GM19240 (cell line): Measurements from ENCODE around the gene VEPH1.

Source experiments
- DNase-seq: peaks from one replicate; pipeline ENCODE4 v3.0.0; 2011; ENCODE audit warnings: low spot score; ENCODE audit not compliant: insufficient read length

Gene VEPH1

GRCh38 chr3:157388976-157389375, 114.2 kb downstream of the VEPH1 start:
- DNase-seq: no peak

- no peak for DNase-seq
Observed at GRCh38 chr3:157387708-157388435, 115.3 kb downstream of the VEPH1 start.

- DNase-seq: no peak
Observed at GRCh38 chr3:157384491-157384890, 118.7 kb downstream of the VEPH1 start.

- no peak for DNase-seq
Observed at GRCh38 chr3:157384031-157384430, 119.2 kb downstream of the VEPH1 start.

- DNase-seq: no peak
Observed at GRCh38 chr3:157381606-157382005, 121.6 kb downstream of the VEPH1 start.

DNA sequence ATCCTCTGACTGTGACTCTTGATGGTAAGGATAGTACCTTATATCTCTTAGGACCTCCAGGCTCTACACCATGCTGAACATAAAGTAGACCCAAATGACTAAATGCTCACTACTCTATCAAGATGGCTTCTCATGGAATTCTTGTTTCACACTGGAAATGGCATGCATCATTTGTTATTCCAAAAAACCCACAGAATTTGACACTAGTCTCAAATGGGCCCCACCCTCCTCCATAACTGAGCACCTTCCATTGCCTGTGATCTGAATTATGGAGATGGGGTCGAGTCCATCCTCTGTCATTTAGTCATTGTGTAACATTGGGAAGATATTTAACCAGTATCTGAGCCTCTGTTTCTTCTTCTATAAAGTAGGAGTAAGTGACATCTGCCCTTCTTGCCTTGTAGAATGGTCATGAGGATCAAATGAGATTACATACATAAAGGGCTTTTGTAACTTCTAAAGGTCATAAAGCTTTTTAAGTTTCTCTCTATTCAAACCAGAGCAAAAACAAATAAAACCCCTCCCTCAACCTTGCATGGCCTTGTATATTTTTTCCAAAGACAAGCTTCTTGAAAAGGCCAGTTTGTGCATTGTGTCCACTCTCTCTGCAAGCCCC, 123.6 kb downstream of the VEPH1 start:
- DNase-seq: no peak

- no peak for DNase-seq
Observed at GRCh38 chr3:157376603-157377300, 126.5 kb downstream of the VEPH1 start.

- no peak for DNase-seq
Observed at GRCh38 chr3:157375342-157375986, 127.8 kb downstream of the VEPH1 start.

DNA sequence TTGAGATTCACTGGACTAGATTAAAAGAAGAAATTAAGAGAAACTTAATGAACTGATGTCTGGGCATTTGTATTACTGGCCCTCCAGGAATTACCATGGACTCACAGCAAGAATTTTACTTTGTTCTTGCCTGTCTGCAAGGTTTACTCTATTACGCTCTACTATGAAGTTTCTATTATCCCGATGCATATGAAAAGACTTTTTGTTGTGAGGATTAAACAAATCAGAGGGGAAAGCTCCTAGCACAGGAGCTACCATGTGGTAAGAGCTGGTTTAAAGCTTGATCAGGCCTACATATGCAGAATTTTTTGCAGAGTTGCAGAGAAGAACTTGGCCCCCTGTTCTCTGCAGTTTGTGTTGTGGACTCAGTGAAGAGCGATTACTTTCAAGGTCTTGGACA, 128.3 kb downstream of the VEPH1 start:
- DNase-seq: no peak

- no peak for DNase-seq
Observed at GRCh38 chr3:157373783-157374182, 129.4 kb downstream of the VEPH1 start.

DNA sequence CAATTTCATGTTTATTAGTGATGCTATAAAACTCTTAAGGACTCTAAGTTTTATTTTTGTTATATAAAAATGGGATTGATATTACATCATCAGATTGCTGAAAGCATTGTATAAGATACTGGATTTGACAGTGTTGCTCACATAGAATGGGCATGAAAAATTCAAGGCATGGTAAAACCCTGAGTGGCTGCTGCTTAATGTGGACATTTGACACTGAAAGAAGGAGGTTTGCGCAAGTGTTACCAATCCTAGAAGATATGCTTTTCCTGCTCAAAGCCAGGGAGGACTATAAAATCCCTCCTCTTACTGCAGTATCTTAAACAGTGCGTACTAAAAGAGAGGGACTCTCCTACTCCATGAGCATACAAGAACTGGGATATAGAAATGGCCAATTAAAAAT, 132.3 kb downstream of the VEPH1 start:
- DNase-seq: no peak

GRCh38 chr3:157369727-157370421, 133.3 kb downstream of the VEPH1 start:
- DNase-seq: no peak

DNA sequence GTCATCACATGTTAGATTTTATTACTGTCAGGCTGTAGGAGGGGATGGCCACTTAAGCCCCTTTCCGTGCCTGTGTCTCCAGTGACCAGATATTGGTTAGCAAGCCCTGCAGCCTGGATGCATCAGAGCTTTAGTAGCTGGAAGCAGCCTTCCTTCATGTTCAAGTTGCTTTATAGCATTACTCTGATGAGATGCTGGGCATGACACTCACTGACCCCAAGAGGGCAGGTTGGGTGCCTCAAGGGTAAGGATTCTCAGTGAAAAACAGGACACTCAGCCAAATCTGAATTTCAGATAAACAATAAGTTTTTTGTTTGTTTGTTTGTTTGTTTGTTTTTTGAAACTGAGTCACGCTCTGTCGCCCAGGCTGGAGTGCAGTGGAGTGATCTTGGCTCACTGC, 135.0 kb downstream of the VEPH1 start:
- DNase-seq: no peak

DNA sequence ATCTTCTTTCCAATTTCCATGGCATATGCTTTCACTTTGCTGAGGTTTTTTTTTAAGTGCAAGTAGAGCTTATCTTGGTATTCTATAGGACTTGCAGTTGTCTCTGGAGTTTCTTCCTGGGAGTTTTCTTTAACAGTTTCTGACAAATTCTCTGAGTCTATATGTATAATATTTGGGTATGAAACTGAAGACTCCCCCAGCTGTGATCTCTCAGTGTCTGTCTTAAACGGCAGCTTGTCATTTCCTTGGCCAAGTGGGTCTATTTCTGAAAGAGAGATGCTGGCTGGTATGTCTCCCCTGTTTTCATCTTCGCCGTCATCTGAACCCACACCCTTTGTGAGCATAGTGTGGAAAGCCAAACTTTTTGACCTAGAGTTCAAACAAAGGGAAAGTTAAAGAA, 139.8 kb downstream of the VEPH1 start:
- DNase-seq: no peak

DNA sequence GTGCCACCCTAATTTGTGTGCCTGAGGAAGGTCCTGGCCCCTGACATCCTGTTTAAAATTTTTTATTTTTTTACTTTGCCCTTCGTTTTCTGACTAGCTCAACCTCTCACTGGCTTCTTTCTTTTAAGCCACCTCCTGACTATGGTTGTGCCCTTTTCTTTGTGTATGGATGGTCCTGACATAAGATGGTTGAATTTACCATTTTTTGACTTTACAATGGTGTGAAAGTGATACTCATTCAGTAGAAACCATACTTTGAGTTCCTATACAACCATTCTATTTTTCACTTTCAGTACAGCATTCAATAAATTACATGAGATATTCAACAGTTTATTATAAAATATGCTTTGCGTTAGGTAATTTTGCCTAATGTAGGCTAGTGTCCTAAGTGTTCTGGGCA, 140.9 kb downstream of the VEPH1 start:
- no peak for DNase-seq

DNA sequence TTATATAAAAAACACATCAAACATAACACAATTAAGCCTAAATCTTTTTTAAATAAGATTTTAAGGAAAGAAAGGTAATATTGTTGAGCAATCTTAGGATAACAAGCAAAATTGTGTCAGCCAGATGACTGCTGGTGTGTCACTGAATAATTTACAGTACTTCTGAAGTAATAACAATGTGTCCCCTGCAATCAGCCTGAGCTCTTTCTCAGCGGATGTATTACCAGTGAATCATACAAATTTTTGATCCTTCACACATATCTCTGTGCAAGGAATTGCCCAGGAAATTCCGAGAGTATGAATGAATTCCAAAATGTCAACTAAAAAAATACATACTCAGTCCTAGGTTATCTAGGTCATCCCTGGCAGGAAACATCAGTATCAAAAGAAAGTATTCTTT, 143.2 kb downstream of the VEPH1 start:
- DNase-seq: no peak

GRCh38 chr3:157356541-157356940, 146.7 kb downstream of the VEPH1 start:
- DNase-seq: no peak

- no peak for DNase-seq
Observed at GRCh38 chr3:157355276-157355675, 147.9 kb downstream of the VEPH1 start.

GRCh38 chr3:157354722-157355121, 148.5 kb downstream of the VEPH1 start:
- DNase-seq: no peak

GRCh38 chr3:157354254-157354653, 149.0 kb downstream of the VEPH1 start:
- DNase-seq: no peak

GRCh38 chr3:157353652-157354051, 149.6 kb downstream of the VEPH1 start:
- no peak for DNase-seq

GRCh38 chr3:157351981-157352380, 151.2 kb downstream of the VEPH1 start:
- no peak for DNase-seq
